NOMO-1 treated with dmso at 0.1 percent for 144 hours (cell line): ENCODE measurements around the gene CLDN34.
A peak's percentile ranks its signal among the peaks of the same experiment; 100 is the strongest.

Source experiments
- DNase-seq: peaks from one replicate; lab custom pipeline; 2025; ENCODE audit not compliant: unreplicated experiment; lab: John Stamatoyannopoulos, UW

The CLDN34 gene

GRCh38 chrX:9980401-9980800, 13.2 kb downstream of the CLDN34 start:
- no peak for DNase-seq

DNA sequence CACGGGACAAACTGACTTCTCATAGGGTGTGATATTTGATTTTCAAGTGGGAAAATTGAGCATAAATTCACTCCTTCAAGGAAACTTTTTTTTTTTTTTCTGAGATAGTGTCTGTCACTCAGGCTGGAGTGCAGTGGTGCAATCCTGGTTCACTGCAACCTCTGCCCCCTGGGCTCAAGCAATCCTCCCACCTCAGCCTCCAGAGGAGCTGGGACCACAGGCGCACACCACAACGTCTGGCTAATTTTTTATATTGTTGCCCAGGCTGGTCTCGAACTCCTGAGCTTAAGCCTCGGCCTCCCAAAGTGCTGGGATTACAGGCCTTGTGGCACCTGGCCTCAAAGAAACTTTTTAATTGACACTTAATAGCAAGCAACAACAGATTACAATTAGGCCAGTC, 13.8 kb downstream of the CLDN34 start:
- DNase-seq = no peak

GRCh38 chrX:9983441-9983840, 16.3 kb downstream of the CLDN34 start:
- no peak for DNase-seq

DNA sequence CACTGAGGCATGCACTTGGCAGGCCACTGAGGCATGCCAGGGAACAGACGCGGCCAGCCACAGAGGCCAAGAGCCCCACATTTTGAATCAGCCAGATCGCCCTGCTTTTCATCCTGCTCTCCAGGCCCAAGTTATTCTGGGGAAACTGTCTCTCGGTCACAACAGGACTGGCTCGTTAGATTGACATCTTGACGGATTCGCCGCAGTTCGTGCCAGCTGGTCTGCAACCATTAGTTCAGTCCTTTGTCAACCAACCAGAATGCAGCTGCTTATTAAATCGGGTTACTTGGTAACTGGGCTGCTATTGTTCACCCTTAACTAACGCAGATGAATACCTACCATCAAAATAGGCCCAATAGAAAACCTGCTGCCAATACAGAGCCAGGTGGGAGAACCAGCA, 16.7 kb downstream of the CLDN34 start:
- no peak for DNase-seq

DNA sequence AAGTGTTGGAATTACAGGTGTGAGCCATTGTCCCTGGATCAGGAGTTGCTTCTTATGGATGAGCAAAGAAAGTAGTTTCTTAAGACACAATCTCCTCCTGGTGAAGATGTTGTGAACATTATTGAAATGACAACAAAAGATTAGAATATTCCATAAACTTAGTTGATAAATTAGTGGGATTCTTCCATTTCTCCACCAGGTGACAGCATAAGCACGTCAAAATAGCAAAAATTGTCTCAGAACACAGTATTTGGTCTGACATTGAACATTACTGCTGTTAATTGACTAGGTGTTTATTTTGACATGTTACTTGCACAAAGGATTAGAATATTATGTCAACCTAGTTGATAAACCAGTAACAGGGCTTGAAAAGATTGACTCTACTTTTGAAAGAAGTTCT, 21.6 kb downstream of the CLDN34 start:
- no peak for DNase-seq

GRCh38 chrX:9992061-9992460, 24.9 kb downstream of the CLDN34 start:
- no peak for DNase-seq

- DNase-seq = no peak
Observed at GRCh38 chrX:9992724-9993123, 25.6 kb downstream of the CLDN34 start.

GRCh38 chrX:9995855-9996339, 28.7 kb downstream of the CLDN34 start:
- DNase-seq = peak; percentile 58

DNA sequence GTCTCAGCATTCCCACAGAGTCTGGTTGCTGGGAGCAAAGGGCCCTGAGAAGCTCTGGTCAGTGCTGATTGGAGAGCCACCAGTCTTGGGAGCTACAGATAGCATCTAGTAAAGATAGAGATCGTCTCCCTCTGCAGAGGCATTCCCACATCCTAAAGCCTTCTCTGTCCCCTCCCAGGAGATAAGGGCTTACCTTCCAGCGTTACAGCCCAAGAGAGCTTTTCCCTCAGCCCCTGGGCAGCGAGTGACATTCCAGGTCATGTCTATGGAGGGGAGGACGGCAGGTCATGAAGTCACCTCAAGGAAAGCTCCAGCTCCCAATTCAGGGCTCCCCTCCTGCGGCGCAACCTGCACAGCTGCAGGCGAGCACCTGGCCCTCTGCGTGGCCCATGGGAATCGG, 29.9 kb downstream of the CLDN34 start:
- DNase-seq = no peak

- DNase-seq = no peak
Observed at GRCh38 chrX:9997524-9997923, 30.4 kb downstream of the CLDN34 start.

GRCh38 chrX:10001496-10001895, 34.3 kb downstream of the CLDN34 start:
- DNase-seq = no peak

DNA sequence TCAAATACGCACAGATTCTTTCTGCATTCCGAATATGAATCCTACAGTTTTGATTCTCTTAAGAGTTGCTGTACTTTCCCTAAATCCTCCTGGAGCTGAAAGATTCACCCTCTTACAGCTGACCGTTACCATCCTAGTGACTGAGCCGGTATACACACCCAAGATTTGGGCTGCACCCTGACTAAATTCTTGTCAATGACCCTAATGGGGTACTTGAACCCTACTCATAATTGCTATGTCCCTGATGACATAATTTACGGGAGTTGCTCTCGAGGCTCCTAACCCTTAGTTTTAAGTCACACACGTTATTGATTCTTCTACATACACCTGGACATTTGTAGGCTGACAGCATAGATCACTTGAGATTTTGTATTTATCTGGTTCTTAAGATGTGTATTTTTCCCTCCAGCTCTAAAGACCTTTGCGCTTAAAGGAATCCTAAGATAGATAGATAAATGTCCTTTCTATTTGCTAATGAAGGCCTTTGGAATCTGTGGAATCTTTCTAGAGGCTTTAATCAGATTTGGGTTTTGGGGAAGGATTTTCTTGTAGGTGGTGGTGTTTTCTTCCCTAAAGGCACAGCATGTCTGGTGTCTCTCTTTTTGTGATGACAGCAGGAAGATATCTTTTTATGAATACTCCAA, 37.8 kb downstream of the CLDN34 start:
- DNase-seq = no peak

GRCh38 chrX:10006086-10006485, 38.9 kb downstream of the CLDN34 start:
- DNase-seq = no peak

- no peak for DNase-seq
Observed at GRCh38 chrX:10006770-10007169, 39.6 kb downstream of the CLDN34 start.

DNA sequence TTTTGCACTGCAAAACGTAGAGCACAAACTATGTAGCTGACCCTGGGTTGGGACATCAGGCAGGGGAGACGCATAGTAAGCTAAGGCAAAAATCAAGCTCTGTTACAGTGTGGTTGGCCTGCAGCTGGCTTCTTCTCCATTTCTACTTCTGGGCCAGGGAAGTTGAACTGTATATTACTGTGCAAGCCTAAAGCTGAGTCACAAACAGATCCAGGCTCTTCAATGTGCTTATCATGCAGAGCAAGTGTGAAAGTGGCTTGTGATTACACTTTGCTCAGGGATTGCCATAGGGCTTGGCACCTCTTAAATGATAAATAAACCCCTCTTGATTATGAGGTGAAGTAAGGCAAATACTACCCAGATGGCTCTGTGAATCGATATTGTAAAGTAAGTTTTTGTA, 40.5 kb downstream of the CLDN34 start:
- no peak for DNase-seq

- no peak for DNase-seq
Observed at GRCh38 chrX:10008483-10009056, 41.4 kb downstream of the CLDN34 start.

DNA sequence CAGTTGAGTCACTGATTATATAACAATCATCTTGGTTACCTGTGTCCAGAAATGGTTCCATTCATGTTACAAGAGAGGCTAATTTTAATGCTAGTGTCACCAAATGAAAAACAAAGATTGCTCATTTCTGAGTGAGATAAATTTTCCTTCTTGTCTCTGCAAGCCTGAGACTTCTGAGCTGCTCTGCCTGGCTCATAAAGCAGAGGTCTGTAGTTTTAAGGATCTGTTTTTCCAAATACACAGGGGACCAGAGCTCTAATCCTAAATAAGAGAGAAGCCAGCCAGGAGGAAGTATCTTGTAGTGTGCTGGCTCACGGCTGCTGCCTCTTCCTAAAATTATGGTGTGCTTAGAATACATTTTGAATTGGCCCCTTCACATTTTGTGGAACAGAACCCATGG, 42.6 kb downstream of the CLDN34 start:
- DNase-seq = no peak

- DNase-seq = no peak
Observed at GRCh38 chrX:10010686-10011085, 43.5 kb downstream of the CLDN34 start.

- DNase-seq = no peak
Observed at GRCh38 chrX:10011261-10011931, 44.2 kb downstream of the CLDN34 start.

DNA sequence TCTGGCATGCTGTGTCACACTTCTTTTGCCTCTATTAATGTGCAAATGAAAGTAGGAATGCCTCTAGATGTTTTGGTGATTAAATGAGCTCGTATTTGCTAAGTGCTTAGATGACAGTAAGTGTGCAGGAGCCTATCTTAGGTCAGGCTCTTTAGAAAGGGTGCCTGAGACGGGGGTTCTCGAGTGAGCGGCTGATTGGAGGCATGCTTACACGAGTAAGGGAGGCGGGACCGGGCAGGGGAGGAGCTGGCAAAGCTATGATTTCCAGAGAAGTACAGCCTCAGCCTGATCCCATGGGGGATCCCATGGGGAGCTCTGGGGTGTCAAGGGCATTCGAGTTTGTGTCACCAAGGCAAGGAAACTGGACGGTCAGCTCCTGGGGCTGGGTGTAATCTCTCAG, 44.8 kb downstream of the CLDN34 start:
- DNase-seq = no peak

- peak; percentile 44 for DNase-seq
Observed at GRCh38 chrX:10014462-10015354, 47.5 kb downstream of the CLDN34 start.

GRCh38 chrX:10015355-10015722, 48.2 kb downstream of the CLDN34 start:
- no peak for DNase-seq
